Endothelial cell of umbilical vein (primary cell): ENCODE measurements around the gene C16orf74. TPM values are rescaled to one million over a fixed set of nuclear protein-coding genes. Genes with fewer than 3 reads are reported as not detected.

Experiments
- BruUV-seq: library from RNA; stranded (reverse); fragments of 400-500 nt; replicated peaks from 2 replicates; lab custom pipeline; 2021; lab: Mats Ljungman, UMichigan
- CTCF ChIA-PET: fragments of 300-600, 350-600 bp; sonication (Branson Sonifier 250); formaldehyde crosslinking; loops from one replicate; lab custom pipeline; 2021; ENCODE audit warnings: antibody characterized with exemption, inconsistent platforms; lab: Charles Lee
- POLR2A ChIA-PET: fragments of 300-600, 350-600 bp; sonication (Branson Sonifier 250); formaldehyde crosslinking; loops from one replicate; lab custom pipeline; 2021; ENCODE audit warnings: antibody characterized with exemption, inconsistent platforms; lab: Charles Lee
- DNase-seq: peaks from one replicate; pipeline ENCODE4 v3.0.0-alpha.2; 2011; ENCODE audit warnings: low read depth, low spot score
- FAIRE-seq: peaks from 2 replicates; lab custom pipeline; 2011; peaks lifted over from hg19 to GRCh38; lab: Jason Lieb, UNC
- H2AFZ ChIP-seq: 2 replicates; pipeline ENCODE4 v1.6.0; 2012; ENCODE audit warnings: low read depth, low read length, control low read depth, inconsistent platforms
- H3K27ac ChIP-seq: 2 replicates; pipeline ENCODE4 v1.5.1; 2011; ENCODE audit warnings: low read depth, mild to moderate bottlenecking, control low read depth, low read length, moderate library complexity; ENCODE audit not compliant: insufficient read depth
- H3K27me3 ChIP-seq, 2 experiments: 2 replicates each; pipeline versions ENCODE4 v1.6.0 to v1.6.1; 2011; ENCODE audit warnings: low read length in 2 of 2, mixed read lengths in 1 of 2; ENCODE audit not compliant: control insufficient read depth in 2 of 2, insufficient read depth in 2 of 2
- H3K36me3 ChIP-seq, 2 experiments: 2 replicates in 1 of 2; 3 replicates in 1 of 2; pipeline ENCODE4 v1.5.1; 2011; ENCODE audit warnings: low read length in 2 of 2, mild to moderate bottlenecking in 1 of 2, moderate library complexity in 1 of 2; ENCODE audit not compliant: control insufficient read depth in 2 of 2, insufficient read depth in 2 of 2; ENCODE audit errors: extremely low read depth in 1 of 2
- H3K4me1 ChIP-seq: 3 replicates; pipeline ENCODE4 v1.5.1; 2011; ENCODE audit warnings: mild to moderate bottlenecking, low read length; ENCODE audit not compliant: control insufficient read depth, insufficient read depth; ENCODE audit errors: extremely low read depth
- H3K4me2 ChIP-seq: 2 replicates; pipeline ENCODE4 v1.6.1; 2011; ENCODE audit warnings: low read length, control low read depth, mixed read lengths; ENCODE audit not compliant: insufficient read depth
- H3K4me3 ChIP-seq, 3 experiments: fragments of 200-600 bp in 1 of 3; sonication (generic), shearing (Covaris generic) in 1 of 3; replicated peaks in 1 of 3; 2 replicates each; pipeline ENCODE4 v1.5.1; 2011 to 2016; ENCODE audit warnings: control low read depth in 3 of 3, low read length in 3 of 3, mild to moderate bottlenecking in 2 of 3, inconsistent platforms in 1 of 3, low read depth in 1 of 3, moderate library complexity in 1 of 3; ENCODE audit not compliant: insufficient read depth in 1 of 3
- H3K79me2 ChIP-seq: 2 replicates; pipeline ENCODE4 v1.6.0; 2012; ENCODE audit warnings: low read length, inconsistent platforms; ENCODE audit not compliant: control insufficient read depth, insufficient read depth
- H3K9ac ChIP-seq: replicated peaks from 2 replicates; pipeline ENCODE3; 2011; ENCODE audit warnings: low read length, control low read depth; ENCODE audit not compliant: insufficient read depth; ENCODE audit errors: extremely low read depth
- H3K9me1 ChIP-seq: replicated peaks from 3 replicates; pipeline ENCODE4 v1.6.0; 2011; ENCODE audit warnings: mild to moderate bottlenecking, low read length; ENCODE audit not compliant: control insufficient read depth, insufficient read depth; ENCODE audit errors: extremely low read depth
- H3K9me3 ChIP-seq: replicated peaks from 2 replicates; pipeline ENCODE4 v1.5.1; 2012; ENCODE audit warnings: low read length, inconsistent platforms; ENCODE audit not compliant: control insufficient read depth, insufficient read depth
- H4K20me1 ChIP-seq: replicated peaks from 2 replicates; pipeline ENCODE3; 2011; ENCODE audit warnings: mild to moderate bottlenecking, low read length; ENCODE audit not compliant: control insufficient read depth, insufficient read depth; ENCODE audit errors: extremely low read depth
- EZH2 ChIP-seq: IDR thresholded peaks from 2 replicates; pipeline ENCODE4 v1.6.1; 2012; ENCODE audit warnings: borderline replicate concordance, low read depth, mild to moderate bottlenecking, moderate library complexity, low read length, inconsistent platforms; ENCODE audit not compliant: severe bottlenecking
- FOS ChIP-seq: IDR thresholded peaks from 2 replicates; pipeline ENCODE4 v1.6.1; 2011; ENCODE audit warnings: mild to moderate bottlenecking, low read length, moderate library complexity, borderline replicate concordance; ENCODE audit not compliant: insufficient read depth
- GATA2 ChIP-seq: IDR thresholded peaks from 2 replicates; pipeline ENCODE4 v1.7.0; 2011; ENCODE audit warnings: low read depth, mild to moderate bottlenecking, moderate library complexity, mixed read lengths, low read length; ENCODE audit not compliant: insufficient read length, insufficient read depth
- JUN ChIP-seq: IDR thresholded peaks from 2 replicates; pipeline ENCODE4 v1.6.1; 2011; ENCODE audit warnings: borderline replicate concordance, low read depth; ENCODE audit not compliant: insufficient read length, insufficient read depth
- MAX ChIP-seq: IDR thresholded peaks from 2 replicates; pipeline ENCODE4 v1.6.1; 2011; ENCODE audit not compliant: insufficient read depth, insufficient read length
- MYC ChIP-seq: IDR thresholded peaks from one replicate; pipeline ENCODE4 v1.6.1; 2011; ENCODE audit warnings: mild to moderate bottlenecking, low read depth, low read length
- POLR2A ChIP-seq: IDR thresholded peaks from 2 replicates; pipeline ENCODE4 v1.6.1; 2012; ENCODE audit warnings: low read depth, mild to moderate bottlenecking, control low read depth, low read length
- POLR2AphosphoS5 ChIP-seq: IDR thresholded peaks from 2 replicates; pipeline ENCODE4 v1.6.1; 2012; ENCODE audit warnings: low read depth, mild to moderate bottlenecking, control low read depth, low read length, moderate library complexity; ENCODE audit not compliant: insufficient read depth
- dilution Hi-C: fragments of 300-500 bp; cut with MboI; formaldehyde crosslinking; loops from one replicate; pipeline ENCODE4 v1.15.0; 2019; ENCODE audit warnings: low sequenced_read_pairs; ENCODE audit not compliant: extremely low pct_ligation_motif_present
- intact Hi-C: fragments of 100-400 bp; cut with micrococcal nuclease; formaldehyde crosslinking; loops from one replicate; pipeline ENCODE4 v1.10.0; 2022
- polyA plus RNA-seq, 4 experiments: library from polyadenylated mRNA; depleted of rRNA in 3 of 4; stranded (reverse) in 3 of 4; unstranded in 1 of 4; fragments of >200 nt; gene quantifications; 2 replicates each; pipeline versions ENCODE4 v1.2.1 to v1.2.3, GENCODE V29; 2011 to 2012; ENCODE audit warnings: missing spikeins in 1 of 4
- total RNA-seq: library from RNA; stranded (reverse); gene quantifications from 2 replicates; pipeline ENCODE4 v1.2.3, GENCODE V29; 2021
- TF ChIP-seq, protein P1 (sequence below), 2 donors: IDR thresholded peaks; 1 replicate in 1 of 2; 2 replicates in 1 of 2; pipeline ENCODE4 v1.5.1; 2011; ENCODE audit warnings: low read length in 2 of 2, mild to moderate bottlenecking in 2 of 2, moderate library complexity in 2 of 2, control low read depth in 1 of 2, inconsistent platforms in 1 of 2, low read depth in 1 of 2; ENCODE audit not compliant: insufficient read depth in 1 of 2; ENCODE audit errors: extremely low read depth in 1 of 2

C16orf74 gene
- total and polyA plus RNA-seq, 2 donors (not counting 3 experiments of a cell fraction or from before 2014, with no cell fraction given), result 12.1 to 38.7 TPM

GRCh38 chr16:85774136-85774535 lies 23.2 kb upstream of the C16orf74 start:
- no TSS peak for BruUV-seq
- H3K9ac ChIP-seq, result no peak overlapping the region
- CTCF ChIA-PET, result no interaction called here
- H3K4me3 ChIP-seq, result no peak overlapping the region
- H3K36me3 ChIP-seq, result peaks cover 3 to 6% of the 10 kb centered on the region in 2 experiments
- no peak for DNase-seq
- no peaks in the 10 kb centered on the region for H3K9me1 ChIP-seq
- peaks cover 16% of the 10 kb centered on the region for H3K4me1 ChIP-seq
- no peak for FAIRE-seq
- H4K20me1 ChIP-seq, result no peaks in the 10 kb centered on the region
- intact Hi-C loops (no loop called here), dilution Hi-C loops (no loop called here)
- TF ChIP-seq JUN (no peak), MAX (no peak), MYC (no peak), GATA2 (no peak), POLR2AphosphoS5 (no peak), POLR2A (no peak), EZH2 (no peak), FOS (no peak)
- TF ChIP-seq, protein P1, sequence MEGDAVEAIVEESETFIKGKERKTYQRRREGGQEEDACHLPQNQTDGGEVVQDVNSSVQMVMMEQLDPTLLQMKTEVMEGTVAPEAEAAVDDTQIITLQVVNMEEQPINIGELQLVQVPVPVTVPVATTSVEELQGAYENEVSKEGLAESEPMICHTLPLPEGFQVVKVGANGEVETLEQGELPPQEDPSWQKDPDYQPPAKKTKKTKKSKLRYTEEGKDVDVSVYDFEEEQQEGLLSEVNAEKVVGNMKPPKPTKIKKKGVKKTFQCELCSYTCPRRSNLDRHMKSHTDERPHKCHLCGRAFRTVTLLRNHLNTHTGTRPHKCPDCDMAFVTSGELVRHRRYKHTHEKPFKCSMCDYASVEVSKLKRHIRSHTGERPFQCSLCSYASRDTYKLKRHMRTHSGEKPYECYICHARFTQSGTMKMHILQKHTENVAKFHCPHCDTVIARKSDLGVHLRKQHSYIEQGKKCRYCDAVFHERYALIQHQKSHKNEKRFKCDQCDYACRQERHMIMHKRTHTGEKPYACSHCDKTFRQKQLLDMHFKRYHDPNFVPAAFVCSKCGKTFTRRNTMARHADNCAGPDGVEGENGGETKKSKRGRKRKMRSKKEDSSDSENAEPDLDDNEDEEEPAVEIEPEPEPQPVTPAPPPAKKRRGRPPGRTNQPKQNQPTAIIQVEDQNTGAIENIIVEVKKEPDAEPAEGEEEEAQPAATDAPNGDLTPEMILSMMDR (IDR thresholded peaks at IDR 0.05; ENCODE audit: extremely low read depth in 1 of 2, insufficient read depth in 1 of 2, low read depth in 1 of 2, low read length in 2 of 2), result no peak
- H3K79me2 ChIP-seq, result no peaks in the 10 kb centered on the region
- POLR2A ChIA-PET, result no interaction called here
- no peaks in the 10 kb centered on the region for H3K27me3 ChIP-seq
- no peak overlapping the region for H3K27ac ChIP-seq
- no peak overlapping the region for H3K4me2 ChIP-seq
- no peak overlapping the region for H2AFZ ChIP-seq
- H3K9me3 ChIP-seq, result no peaks in the 10 kb centered on the region
